ENCODE results near the gene ASB6.
"Not testable (repeated sequence)": the region's sequence is repeated elsewhere in the genome, so short reads cannot be mapped to it uniquely, and the experiment has no call there.

The ASB6 gene

DNA sequence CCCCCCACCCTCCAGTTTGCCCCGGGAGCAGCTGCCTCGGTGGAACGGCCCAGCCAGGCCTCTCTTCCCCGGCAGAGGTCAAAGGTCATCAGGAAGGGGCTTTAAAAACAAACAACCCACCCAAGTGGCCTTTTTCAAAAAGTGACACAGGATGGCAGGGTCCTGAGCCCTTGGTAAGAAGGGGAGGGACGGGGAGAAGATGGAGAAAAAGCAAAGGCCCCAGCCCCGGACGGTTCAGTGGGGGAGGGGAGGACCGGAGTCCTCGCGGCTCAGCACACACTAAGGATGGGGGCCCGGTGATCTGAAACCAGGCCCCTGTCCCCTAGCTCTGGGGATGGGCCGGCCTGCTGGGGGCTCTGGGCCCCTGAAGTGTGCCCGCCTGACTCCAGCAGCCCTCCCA lies 24.6 kb upstream of the ASB6 start:
- DNase-seq, result no peak

DNA sequence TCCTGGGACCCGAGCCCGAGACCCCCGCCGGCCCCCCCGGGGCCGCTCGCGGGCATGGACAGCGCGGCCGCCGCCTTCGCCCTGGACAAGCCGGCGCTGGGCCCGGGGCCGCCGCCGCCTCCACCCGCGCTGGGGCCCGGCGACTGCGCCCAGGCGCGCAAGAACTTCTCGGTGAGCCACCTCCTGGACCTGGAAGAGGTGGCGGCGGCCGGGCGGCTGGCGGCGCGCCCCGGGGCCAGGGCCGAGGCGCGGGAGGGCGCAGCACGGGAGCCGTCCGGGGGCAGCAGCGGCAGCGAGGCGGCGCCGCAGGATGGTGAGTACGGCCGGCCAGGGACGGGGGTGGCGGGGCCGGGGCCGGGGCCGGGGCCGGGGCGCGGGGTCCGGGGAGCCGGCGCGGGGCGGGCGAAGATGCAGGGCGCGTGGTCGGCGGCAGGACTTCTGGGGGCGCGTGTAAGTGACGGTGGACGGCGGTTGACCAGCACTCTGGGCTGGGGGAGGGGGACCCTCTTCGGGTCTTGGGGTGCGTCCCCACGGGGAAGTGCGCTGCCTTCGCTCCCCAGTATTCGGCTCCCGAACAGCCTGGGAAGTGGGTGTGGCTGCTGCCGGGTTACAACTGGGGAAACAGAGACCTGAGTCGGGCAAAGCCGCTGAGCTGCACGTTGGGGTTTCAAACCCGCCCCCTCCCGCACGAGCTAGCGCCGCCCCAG lies 24.0 kb upstream of the ASB6 start:
- DNase-seq, result no peak

DNA sequence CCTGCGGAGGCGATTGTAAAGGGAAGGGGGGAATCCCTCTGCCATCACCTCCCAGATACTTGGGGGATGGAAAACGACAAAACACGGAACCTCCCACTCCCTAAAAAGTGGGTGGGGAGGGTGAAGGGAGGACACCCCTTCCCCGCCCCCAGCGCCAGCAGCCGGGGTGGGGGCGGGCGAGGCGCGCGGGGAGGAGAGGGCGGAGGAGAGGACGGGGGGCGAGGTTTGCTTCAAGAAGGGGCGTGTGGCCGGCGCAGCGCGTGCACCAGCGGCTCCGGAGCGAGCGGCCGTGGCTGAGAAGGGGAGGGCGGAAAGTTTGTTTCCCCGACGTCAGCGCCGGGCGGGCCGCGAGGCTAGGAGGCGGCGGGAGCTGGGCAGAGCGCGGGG lies 23.4 kb upstream of the ASB6 start, which contains the start of gene PRRX2:
PRRX2 (plus strand) TSS at position 259 of the 387 bp plus-strand sequence. CDS start 221 bp downstream, outside the sequence.
- peak; percentile 61 for DNase-seq

DNA sequence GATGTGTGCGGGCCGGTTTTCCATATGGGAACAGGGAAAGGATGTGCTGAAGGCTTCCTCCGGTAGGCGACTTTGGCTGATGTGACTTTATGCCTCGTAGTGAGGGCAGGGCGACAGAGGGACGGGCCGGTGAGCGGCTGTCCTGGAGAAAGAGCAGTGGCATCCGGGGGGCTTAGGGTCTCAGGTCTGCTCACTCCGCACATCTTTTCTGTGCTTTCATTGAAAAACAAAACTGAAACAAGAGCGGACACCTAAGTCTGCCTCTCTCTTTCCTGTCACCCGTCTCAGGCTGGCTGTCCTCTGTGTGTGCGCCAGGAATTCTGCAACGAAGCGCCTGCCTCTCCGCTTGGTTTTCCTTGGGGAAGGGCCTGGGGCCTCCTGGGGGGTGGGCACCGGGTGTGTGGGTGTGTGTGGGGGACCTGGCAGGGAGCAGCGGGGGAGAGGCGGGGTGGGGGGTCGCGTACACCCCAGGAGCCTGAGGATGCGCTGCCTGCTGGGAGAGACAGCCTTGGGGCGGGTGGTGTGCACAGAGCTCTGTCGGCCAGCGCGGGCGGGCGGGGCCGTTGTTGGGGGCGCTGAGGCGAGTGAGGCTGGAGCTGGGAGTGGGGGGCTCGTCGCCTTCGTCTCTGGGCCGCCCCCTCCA lies 22.9 kb upstream of the ASB6 start:
- DNase-seq, result no peak

DNA sequence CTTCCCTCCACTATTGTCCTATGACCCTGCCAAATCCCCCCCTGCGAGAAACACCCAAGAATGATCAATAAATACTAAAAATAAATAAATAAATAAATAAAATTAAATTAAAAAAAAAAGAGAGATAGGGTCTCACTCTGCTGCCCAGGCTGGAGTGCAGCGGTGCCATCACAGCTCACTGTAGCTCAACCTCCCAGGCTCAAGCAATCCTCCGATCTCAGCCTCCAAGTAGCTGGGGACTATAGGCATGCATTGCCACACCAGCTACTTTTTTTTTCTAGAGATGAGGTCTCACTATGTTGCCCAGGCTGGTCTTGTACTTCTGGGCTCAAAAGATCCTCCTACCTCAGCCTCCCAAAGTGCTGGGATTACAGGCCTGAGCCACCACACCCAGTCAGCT lies 20.3 kb upstream of the ASB6 start:
- not testable (repeated sequence) for DNase-seq

DNA sequence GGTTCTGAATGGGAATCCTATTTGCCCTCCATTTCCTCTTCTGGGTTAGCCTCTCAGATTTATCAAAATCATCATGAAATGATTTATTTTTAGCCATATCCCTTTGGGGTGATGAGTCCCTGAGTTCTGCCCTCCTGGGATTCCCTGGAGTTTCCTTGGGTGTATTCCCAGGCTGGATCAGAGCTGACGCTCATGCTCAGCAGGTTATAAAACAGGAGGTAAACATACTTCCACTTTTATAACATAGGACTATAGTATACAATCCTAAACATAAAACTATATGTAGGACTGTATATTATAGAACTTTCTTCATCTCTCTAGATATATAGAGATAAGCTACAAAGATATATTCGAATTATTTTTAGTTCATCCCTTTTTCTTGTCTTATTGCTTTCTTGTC lies 19.1 kb upstream of the ASB6 start:
- no peak for DNase-seq

DNA sequence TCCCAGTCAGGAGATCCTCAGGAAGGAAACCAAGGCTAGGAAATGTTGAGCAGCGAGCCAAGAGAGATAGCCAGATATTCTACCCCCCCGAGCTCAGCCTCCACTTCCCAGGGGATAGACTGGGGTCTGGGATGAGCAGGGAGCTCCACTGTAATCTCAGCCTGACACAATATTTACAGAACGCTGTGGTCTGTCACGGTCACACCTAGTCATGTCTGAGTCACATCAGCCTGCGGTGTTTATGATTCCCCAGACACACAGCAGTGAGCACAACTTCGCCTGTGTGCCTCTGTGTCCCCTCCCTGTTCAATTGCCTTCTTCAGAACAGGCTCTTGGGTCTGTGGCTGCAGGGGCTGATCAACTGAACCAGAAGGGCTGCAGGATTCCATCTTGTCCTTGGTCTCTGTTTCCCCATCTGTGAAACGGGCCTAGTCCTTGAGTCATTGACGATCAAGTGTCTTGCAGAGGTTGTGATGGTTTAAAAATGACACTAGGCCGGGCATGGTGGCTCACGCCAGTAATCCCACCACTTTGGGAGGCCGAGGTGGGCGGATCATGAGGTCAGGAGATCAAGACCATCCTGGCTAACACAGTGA lies 14.9 kb upstream of the ASB6 start:
- DNase-seq, result no peak

DNA sequence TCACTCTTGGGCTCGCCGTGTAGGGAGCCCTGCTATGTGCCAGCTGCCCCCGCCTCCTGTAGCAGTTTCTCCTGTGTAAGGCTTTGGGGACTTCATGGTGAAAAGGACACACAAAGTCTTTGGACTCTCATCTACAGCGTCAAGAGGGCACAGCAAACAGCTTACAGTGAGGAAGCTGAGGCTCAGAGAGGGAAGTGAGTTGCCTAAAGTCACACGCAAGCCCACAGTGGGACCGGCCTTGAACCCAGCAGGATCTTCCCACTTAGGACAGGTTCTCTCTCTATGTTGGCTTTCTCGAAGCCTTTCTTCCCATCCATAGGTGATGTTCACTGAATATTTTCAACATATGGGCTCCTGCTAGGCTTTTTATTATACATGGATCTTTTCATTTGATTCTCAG lies 13.7 kb upstream of the ASB6 start:
- DNase-seq, result no peak

DNA sequence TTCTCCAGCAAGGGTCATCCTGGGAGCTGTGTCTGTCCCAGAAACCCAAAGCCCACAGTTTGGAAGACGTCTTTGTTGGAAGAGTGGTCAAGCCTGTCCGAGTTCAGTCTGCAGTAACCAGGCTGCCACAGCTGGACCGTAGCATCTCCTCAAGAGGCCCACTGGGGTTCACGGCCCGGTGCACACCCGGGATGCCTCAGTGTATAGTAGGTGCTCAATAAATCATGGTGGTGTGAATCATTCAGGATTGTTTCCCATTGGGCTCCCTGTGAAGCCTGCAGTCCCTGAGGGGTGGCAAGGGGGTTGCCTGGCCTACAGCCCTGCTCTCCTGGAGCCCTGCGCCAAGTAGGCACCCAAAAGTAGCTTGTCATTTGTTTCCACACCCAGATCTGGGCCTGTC lies 13.2 kb upstream of the ASB6 start:
- no peak for DNase-seq

DNA sequence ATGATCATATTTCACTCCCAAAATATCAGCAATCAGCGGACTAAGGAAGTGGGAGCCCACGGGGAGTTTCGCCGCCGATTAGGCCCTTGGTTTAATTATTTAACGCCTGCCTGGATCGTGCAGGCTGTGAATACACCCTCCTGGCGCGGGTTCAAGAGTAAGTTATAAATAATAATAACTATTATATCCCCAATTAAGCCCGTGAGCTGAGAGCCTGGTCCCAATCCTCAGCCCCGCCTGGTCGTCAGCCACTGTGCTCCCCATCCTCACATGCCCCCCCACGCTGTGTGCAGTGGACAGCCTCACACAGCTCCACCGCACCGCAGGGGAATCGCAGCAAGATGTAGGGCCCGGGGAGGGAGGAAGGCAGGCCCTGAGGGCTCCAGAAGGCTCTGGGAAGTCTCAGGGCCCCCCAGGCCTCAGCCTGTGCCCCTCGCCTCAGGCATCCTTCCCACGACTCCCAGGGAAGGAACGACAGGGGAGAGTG lies 12.6 kb upstream of the ASB6 start:
- DNase-seq, result no peak

DNA sequence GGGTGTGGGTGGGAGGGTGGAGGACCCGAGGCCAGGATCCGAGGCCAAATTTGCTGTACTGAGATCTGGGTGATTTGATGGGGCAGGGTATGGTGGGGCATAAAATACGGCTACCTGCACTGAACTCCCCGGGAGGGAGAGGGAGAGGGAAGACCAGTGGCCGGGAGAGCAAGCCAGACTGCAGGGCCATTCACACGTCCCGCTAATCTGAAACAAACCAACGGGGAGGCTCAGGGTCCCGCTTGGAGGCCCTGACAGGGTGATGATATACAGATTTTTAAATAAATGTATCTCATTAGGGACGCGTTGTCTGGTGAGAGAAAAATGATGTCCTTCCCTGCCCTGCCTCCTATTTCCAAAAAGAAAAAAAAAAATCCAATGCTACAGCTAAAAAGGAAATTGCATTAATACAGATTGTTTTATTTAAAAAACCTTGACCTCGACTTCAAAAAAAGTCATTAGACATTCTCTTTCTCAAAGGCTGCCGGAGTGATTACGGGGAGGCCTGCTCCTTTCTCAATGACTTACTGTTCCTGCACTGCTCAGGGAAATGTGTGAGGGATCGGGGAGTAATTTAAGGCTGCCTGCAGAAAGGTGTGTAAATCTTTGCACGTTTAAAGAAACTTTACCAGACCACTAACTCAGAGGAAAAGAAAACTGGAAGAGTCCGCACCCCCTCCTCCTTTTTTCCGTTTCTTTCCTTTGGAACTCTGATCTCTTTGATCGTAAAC lies 12.0 kb upstream of the ASB6 start:
- no peak for DNase-seq

DNA sequence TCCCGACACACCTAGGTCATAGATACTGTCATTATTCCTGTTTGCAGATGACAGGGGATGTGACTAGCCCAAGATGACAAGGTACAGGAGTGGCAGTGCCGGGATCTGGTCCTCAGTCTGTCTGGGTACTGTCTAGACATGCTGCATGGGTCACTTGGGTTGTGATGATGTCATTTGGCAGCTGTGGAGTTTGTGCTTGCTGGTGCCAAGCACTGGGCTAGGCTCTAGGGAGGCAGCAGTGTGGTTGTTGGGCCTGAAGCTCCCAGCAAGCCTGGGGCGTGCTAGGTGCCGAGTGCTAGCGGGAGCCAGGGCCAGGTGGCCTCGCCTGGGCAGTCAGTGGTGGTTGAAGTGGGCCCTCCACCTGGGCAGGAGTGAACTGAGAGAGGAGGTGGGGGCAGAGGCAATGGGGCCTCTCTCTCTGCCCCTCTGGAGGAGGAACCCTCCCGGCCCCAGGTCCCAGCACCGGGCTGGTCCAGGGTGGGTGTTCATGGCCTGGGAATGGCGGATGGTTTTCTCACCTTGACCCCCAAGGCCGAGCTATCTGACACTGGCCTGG lies 8.8 kb upstream of the ASB6 start:
- DNase-seq, result no peak

DNA sequence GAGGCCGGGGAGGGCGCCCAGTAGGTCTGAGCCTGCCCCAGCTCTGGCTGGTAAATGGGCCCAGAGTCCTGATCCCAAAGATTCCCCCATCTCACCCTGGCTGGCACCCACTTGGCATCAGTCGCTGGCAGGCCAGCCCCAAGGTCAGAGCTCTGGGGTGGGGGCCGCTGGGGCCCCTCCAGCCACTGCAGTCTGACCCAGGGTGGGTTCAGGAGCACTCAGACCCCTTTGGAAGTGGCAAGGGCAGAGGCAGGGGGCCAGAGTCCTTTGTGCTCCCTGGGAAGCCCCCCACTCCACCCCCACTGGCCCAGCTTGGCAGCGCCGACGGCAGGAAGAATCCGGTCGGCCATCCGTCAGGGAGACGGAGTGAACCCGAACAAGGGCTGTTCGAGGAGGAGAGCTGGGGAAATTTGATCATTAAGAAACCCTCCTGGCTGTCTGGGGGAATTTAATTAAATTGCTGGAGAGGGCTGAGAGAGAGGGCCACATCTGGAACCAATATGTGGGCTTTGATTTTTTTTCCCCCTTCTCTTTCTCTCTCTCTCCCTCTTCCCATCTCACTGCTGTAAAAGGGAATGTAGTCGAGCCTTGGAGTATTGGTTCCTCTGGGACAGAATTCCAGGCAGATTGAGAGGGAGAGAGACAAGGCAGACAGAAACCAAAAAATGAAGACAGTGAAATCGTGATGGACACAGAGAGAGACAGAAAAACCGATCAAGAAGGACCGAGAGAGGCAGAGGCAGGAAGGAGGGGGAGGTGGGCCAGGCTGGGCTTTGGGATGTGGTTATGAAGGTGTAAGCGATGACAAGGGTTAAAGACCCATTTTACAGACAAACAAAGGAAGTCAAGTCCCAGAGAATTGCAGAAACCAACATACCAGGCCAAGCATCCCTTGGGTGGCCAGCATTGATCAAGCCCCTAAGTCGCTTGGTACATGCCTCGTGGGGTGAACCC lies 8.1 kb upstream of the ASB6 start:
- DNase-seq, result no peak

DNA sequence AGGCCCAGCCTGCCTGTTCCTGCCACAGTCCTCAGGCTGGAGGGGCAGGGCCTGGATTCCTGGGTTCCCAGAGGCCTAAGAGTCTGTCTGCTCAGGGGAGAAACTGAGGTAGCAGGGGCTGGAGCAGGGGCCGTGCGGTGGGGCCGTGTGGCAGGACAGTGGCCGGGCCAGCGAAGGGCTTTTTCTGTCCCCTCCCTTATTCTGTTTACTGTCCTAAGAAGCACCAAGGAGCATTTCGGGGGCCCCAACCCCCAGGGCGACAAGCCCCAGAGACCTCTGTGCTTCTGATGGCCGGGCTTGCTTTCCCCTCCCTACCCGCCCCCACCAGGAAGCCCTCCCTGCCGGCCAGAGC lies 6.8 kb upstream of the ASB6 start:
- DNase-seq, result no peak

DNA sequence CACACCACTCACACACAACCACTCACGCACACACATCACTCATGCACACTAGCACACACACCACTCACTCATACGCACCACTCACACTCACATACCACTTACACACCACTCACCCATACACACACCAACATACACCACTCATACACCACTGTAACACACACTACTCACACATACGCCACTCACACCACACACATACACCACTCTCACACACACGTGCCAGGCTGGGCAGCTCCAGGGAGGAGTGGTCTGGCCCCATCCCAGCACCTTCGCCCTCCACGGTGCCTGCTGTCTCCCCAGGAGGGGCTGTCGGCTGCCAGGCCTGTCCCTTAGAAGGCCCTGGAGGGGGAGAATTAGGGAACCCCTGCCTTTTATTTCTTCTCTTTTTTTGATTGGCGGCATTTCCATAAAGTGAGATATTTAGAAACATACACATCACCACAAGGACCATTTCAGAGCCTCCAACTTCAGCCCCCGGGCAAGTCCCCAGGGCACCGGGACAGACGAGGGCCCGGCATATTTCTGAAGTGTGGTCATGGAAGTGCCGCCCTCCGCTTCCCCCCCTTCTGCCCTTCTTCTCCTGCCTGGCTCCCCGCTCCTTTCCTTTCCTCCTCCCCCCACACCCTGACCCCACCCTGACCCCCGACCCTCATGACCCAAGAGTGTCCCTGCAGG lies 6.3 kb upstream of the ASB6 start:
- no peak for DNase-seq

DNA sequence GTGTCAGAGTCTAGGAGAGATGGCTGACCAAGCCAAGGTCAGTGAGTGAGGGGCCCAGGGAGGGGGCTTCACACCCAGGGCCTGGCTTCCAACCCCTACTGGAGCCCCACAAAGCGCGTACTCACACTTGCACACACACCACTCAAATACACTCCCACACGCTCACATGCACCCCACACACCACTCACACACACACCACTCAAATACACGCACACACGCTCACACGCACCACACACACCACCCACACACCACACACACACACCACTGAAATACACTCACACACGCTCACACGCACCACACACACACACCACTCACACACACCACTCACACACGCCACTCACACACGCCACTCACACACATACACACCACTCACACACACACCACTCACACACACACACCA lies 5.7 kb upstream of the ASB6 start:
- DNase-seq, result no peak

DNA sequence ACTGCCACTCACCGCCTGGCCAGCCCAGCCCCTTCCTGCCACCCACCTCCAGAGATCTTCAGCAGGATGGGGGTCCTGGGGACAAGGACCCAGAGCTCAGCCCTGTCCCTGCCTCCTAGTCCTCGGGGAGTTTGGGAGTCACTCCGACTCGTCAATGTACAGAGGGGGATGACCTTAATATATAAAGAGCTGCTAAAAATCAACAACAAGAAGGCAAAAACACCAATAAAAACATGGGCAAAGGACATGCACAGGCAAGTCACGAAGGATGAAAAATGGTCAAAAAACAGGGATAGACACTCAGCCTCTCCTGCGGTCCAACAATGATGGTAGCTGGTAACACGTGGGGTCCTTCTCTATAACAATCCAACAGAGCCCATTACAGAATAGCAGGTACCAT lies 4.7 kb upstream of the ASB6 start:
- no peak for DNase-seq

DNA sequence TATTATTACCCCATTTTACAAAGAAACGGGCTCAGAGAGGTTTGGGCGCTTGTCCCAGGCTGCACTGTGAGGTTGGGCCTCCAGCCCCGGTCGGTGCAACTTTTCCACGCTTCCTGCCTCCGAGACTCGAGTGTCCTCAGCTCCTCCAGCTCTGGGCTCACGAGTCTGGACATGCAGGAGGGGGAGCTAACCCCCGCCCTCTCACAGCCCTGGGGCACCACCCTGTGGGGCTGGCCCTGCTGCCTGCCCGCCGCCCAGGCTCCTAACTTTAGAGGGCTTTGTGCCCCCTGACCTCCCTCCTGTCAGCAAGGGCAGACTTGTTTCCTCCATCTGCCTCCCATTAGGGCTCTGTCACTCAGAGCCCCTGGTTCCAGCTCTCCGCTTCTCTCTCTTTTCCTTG lies 4.3 kb upstream of the ASB6 start:
- no peak for DNase-seq

DNA sequence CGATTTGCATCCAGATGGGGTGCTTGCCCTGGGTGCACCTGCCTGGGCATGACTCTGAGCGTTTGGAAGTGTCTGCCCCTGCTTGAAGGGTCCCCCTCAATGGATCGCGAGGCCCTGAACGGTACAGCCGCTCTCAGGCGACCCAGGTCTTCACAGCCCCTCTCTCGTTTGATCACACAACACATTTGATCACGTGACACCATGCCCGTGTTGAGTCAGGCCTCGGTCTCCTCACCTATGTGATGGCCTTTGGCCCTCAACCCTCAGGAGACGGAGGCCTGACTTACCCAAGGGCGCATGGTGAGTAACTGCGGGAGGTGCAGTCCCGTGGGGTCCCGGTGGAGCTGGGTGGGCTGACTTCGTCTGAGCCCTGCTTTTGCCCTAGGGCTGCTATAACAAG lies 3.0 kb upstream of the ASB6 start:
- DNase-seq, result no peak

DNA sequence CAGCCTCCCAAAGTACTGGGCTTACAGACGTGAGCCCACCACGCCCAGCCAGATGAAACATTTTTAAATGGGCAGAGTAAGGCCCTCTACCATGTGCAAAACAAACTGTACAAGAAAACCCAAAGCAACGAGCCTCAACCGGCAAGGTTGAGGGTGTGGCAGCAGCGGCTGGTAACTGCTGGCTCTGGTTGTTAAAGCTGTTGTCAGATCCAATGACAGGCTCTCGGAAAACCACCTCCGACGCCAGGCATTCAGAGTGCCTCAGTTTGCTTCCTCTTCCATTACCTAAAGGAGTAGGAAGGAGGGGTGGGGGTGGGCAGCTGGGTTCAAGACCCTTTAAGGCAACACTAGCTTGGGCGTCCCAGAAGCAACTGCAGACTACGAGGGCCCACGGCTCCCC lies 2.4 kb upstream of the ASB6 start:
- DNase-seq, result no peak

DNA sequence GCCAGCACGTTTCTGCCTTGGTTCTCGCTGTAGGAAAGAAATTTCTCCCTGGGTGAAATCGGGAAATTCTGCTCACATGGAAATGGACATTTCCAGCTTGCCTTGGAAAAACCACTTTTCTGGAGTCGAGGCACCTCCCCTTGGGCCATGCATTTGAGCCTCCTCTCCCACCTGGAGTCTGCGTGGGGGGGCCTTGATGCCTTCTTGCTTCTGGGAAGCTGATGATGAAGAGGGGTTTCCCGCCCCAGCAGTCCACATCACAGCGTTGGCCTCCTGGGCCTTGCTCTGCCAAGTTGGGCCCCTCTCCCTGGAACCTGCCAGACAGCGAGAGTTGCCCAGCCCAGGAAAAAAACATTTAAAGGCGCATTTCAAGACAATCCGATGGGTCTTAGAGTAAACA lies 1.8 kb upstream of the ASB6 start:
- no peak for DNase-seq
